Activated CD4-positive, CD25-positive, alpha-beta regulatory T cell (primary cell): ENCODE data around the gene KIF25.

Experiments used
- DNase-seq, 4 experiments: peaks; one replicate each; lab custom pipeline; 2025; lab: John Stamatoyannopoulos, UW

Gene KIF25

DNA sequence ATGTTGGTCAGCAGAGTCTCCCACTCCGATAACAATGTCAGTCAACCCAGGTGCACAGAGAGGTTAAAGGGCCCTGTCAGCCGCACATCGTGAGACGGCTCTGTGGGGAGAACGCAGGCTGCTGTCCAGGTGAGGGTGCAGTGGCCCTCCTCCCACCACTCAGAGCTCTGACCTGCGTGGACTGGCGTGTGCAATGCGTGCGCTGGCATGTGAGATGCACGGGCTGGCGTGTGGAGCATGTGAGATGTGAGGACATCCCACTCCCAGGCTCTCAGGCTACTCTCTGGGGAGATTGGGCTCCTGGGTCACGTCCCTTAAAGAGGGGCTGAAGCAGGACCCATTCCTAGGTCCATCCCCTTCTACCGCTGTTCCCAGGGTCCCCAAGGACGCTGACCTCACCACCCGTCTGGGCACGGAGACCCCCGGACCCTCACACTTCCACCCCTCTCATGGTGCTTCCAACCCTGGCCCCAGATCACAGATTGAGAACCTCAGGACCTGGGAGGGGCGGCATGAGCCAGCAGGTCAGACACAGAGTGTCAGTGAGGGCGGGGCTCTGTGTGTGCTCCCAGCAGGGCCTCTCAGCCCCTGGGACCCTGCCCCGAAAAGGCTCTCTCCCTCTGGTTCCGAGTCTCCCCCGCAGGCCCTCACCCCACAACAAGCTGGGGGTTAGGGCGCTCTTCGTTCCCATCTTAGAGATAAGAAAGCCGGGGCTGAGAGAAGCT is 90.1 kb downstream of the KIF25 start:
- DNase-seq = no peak

DNA sequence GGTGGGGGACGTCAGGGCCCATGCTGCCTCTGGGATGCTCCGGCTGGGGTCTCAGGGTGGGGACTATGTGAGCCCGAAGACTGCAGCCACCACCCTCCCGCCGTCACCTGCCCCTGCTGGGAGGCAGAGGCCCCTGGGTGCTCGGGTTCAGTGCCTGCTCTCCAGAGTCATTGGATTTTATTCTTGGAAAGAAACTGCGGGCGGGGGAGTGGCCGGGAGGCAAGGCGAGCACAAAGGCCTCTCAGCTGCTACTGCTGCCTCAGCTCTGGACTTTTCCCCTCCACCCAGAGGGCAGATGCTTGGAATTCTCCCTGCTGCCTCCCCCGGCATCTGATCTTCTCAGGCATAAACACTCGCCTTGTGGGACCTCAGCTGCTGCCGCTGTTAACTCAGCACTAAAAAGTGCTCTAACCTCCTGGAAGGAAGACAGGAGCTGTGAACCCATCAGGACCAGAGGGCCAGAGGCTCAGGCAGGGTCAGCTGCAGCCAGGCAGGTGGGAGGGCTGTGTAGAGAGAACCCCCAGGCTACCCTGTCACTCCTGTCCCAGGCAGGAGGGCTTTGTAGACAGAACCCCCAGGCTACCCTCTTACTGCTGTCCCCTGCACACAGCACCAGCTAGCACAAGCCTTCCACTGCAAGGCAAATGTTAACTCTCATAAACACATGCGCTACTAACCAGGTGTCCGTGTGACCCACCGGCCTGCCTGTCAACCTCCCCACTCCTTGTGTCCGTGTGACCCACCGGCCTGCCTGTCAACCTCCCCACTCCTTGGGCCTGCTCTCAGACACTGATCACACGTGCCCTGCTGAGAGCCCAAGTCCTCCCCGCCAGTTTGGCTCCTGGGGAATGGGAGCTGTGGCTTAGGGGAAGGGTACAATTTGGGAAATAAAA is 90.9 kb downstream of the KIF25 start:
- DNase-seq = no peak

DNA sequence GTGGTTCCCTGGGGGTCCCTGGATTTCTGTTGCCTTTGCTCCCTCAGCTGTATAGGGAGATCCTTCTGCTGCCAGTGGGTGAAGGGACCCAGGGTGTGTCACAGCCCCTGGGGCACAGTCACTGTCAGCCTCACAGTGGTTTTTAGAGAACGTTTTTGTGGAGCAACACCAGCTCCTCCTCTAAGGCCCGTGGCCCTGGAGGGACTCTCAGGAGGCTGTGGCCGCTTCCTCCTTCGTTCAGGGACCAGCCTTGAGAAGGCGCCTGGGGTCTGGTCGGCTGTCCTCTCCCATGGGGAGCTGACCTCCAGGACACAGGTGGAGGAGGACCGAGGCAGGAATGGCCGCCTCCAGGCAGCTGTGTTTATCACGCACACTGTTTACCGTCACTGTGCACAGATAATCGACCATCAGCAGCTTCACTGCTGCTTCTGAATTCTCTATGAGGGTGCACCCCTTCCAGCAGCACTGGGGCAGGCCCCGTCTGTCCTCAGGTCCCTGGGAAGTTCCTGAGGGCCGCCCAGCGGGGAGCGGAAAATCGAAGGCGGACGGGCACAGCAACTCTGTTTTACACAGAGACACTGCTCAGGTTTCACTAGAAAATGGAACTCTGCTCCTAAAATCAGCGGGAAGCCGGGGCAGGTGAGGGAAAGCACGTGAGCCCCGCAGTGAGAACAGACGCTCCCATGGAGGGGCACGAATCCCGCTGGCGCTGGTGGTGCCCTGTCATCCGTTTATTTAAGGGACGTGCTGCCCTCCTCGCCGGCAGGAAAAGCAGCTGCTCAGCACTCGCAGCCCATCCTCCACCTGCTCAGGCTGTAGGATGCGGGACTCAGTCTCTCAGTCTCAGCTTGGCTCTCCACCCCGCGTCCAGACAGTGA is 92.0 kb downstream of the KIF25 start:
- no peak for DNase-seq

DNA sequence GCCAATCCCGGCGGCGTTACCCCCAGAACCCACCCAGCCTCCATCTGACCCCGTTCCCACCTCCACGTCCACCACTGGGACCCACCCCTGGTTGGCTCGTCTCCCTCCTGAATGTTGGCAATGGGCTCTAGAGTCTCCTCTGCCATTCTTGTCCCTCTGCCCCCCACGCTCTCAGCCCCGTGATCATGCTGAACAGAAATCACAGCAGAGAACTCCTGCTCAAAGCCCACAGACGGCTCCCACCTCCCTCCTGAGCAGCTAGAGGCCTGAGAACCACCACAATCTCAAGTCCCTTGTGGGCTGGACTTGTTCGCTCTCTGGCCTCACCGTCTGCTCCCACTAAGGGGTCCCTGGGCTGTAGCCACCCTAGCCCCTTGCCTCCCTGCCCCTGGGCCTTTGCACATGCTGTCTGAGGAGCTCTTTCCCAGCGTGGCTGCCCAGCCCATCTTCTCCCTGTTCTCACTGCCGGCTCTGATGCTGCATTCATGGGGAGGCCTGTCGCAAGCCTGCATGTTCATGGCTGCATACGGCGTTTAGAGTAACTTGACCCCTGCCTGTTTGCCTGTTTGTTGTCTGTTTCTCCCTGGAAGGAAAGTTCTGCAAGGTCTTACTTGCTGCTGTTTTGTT is 92.7 kb downstream of the KIF25 start:
- no peak for DNase-seq

DNA sequence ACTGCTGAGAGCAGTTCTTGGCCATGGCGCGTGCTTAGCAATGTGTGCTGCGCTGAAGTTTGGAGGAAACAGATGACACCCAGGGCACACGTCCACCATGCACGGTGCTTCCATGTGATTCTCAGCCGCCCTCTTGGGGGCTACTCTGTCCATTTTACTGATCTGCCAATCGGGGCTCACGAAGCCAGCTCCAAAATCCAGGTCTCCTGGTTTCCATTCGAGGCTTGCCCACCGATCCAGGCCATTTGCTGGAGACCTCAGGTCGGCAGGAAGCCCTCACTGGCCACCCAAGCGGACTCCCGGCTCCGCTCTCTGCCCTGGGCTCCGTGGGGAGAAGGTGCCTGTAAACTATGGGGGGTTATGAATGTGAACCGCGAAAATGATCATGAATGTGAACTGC is 93.2 kb downstream of the KIF25 start:
- DNase-seq = no peak

DNA sequence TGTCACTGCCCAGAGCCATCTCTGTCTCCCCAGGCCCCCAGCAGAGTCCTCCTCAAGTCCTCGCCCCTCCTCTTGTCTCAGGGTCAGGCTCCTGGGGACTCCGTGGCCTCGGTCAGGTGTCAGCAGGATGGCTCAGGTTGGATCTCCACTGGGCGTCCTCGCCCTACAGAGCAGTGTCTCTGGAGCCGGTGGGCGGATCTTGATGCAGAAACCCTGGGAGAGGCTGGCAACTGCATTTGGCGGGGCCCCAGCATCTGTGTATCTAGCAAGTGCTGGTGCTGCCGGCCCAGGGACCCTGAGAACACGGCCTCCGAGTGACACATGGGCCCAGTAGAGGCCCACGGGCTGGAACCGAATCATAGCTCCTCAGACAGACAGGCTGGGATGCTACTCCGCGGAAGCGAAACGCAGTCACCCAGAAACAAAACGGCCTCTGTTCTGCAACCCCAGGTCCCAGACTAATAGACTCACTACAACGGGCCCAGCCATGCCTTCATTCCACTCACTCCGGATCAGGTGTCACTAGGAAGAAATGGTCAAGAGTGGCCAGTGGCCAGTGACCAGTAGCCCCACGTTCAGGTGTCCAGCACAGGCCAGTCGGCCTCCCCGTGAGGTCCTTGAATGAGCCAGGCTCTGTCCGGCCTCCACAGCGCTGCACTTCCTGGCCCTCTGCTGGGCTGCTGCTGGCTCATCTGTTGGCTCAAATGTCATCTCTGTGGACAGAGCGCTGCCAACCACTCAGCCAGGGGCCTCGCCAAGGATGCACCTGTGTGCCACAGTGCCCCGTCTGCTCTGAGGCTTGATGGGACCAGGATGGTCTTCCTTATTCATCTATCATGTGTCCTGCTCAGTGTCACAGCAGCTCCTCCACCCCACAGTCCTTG is 94.2 kb downstream of the KIF25 start:
- DNase-seq = no peak

DNA sequence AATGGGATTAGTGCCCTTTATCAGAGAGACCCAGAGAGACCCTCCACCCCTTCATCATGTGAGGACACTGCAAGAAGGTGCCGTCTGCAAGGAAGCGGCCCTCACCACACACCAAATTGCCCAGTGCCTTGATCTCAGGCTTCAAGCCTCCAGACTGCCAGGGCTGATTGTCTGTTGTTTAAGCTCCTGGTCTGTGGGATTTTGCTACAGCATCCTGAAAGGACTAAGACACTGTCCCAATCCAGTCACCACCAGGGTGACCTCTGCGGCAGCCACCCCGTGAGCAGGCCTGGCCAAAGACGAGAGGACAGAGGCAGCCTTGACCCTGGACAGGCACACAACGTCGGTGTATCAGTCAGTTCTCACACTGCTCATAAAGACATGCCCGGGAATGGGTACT is 95.1 kb downstream of the KIF25 start:
- DNase-seq = no peak

DNA sequence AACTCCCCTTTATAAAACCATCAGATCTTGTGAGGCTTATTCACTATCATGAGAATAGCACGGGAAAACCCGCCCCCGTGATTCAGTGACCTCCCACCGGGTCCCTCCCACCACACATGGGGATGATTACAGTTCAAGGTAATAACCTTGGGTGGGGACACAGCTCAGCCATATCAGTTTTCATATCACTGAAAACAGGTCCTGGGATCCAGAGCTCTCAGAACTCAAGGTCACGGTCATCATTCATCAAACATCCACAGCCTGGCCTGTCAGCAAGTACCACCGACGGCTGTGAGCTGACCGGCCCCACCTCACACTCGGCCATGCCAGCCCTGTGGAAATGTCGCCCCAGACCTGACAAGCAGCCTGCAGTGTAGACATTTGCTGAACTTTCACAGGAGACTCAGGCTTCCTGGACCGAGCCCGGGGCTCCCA is 95.6 kb downstream of the KIF25 start:
- DNase-seq = no peak

DNA sequence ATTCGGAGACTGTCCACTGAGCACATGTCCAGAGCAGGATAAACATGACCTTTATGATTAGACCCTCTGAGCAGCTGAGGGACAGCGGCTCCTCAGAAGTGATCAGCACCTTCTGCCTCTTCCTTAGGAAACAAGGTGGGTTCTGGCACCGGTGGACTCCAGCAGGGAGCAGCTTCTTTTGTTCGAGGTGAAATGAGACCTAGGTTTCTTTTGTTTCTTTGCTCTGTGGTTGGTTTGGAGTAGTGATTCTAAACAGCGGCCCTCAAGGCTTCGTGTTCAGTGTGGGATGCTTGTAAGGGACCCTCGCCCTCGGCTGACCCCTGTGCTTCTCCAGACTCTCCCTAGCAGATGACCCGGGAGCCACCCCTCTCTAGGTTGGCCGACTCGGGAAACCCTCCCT is 96.2 kb downstream of the KIF25 start:
- no peak for DNase-seq
